Activated T-cell treated with anti-CD3 and anti-CD28 coated beads, Interleukin-2, amount 50 U/mL, for 72 hours (primary cell): ENCODE results near the gene LRP1B. TPM values are rescaled to one million over a fixed set of nuclear protein-coding genes. Genes with fewer than 3 reads are reported as not detected.

ENCODE experiments used
- ATAC-seq, 2 donors: fragments of 150-1000 bp; cut with Tn5 transposase; replicated peaks in 1 of 2; 2 replicates each; pipeline ENCODE4 v1.10.0; 2021; ENCODE audit warnings: moderate library complexity in 2 of 2, mild to moderate bottlenecking in 1 of 2
- DNase-seq, 2 donors: peaks; one replicate each; pipeline ENCODE4 v3.0.0; 2021 to 2022; ENCODE audit warnings: mixed read lengths in 1 of 2
- H3K27ac Mint-ChIP-seq: one replicate; pipeline ENCODE4 v1.8.0; 2022; ENCODE audit warnings: mild to moderate bottlenecking, moderate library complexity, mixed read lengths
- H3K27me3 Mint-ChIP-seq: one replicate; pipeline ENCODE4 v1.8.0; 2022; ENCODE audit warnings: low read depth, mixed read lengths
- H3K36me3 Mint-ChIP-seq, 2 donors: one replicate each; pipeline ENCODE4 v1.8.0; 2022; ENCODE audit warnings: mixed read lengths in 2 of 2, mild to moderate bottlenecking in 1 of 2; ENCODE audit not compliant: insufficient read depth in 2 of 2
- H3K4me1 Mint-ChIP-seq: one replicate; pipeline ENCODE4 v1.8.0; 2022; ENCODE audit warnings: low read depth, mixed read lengths
- H3K4me3 Mint-ChIP-seq, 2 donors: one replicate each; pipeline ENCODE4 v1.8.0; 2022; ENCODE audit warnings: mild to moderate bottlenecking in 2 of 2, mixed read lengths in 2 of 2, moderate library complexity in 2 of 2
- H3K9me3 Mint-ChIP-seq, 2 donors: one replicate each; pipeline ENCODE4 v1.8.0; 2022; ENCODE audit warnings: mixed read lengths in 2 of 2
- total RNA-seq, 2 donors: library from RNA; stranded (reverse); gene quantifications; one replicate each; pipeline ENCODE4 v1.2.3, GENCODE V29; 2022

The LRP1B gene
- total RNA-seq, 2 donors from 2014 or later: not detected

- Mint-ChIP-seq H3K9me3 (peaks cover 1 to 3% of the 10 kb centered on the region in 2 donors), H3K27me3 (no peaks in the 10 kb centered on the region), H3K27ac (no peak overlapping the region), H3K4me1 (no peaks in the 10 kb centered on the region), H3K4me3 (no peak overlapping the region), H3K36me3 (no peaks in the 10 kb centered on the region)
- ATAC-seq (no peak), DNase-seq (no peak)
These were observed 1873.0 kb downstream of the LRP1B start for GRCh38 chr2:140257692-140258300.

- ATAC-seq (no peak), DNase-seq (no peak)
- Mint-ChIP-seq H3K4me3 (no peak overlapping the region), H3K27me3 (no peaks in the 10 kb centered on the region), H3K9me3 (peaks cover 1 to 3% of the 10 kb centered on the region in 2 donors), H3K4me1 (no peaks in the 10 kb centered on the region), H3K36me3 (no peaks in the 10 kb centered on the region), H3K27ac (no peak overlapping the region)
These were observed 1874.7 kb downstream of the LRP1B start for GRCh38 chr2:140256080-140256479.

- DNase-seq (no peak), ATAC-seq (no peak)
- Mint-ChIP-seq H3K36me3 (no peaks in the 10 kb centered on the region), H3K27me3 (no peaks in the 10 kb centered on the region), H3K27ac (no peak overlapping the region), H3K9me3 (peaks cover 0 to 4% of the 10 kb centered on the region in 2 donors), H3K4me1 (no peaks in the 10 kb centered on the region), H3K4me3 (no peak overlapping the region)
These were observed 1881.0 kb downstream of the LRP1B start for GRCh38 chr2:140249821-140250220.

GRCh38 chr2:140248623-140249022 is 1882.2 kb downstream of the LRP1B start:
- H3K36me3 Mint-ChIP-seq: no peaks in the 10 kb centered on the region
- H3K27ac Mint-ChIP-seq: no peak overlapping the region
- peaks cover 0 to 6% of the 10 kb centered on the region in 2 donors for H3K9me3 Mint-ChIP-seq
- no peak overlapping the region for H3K4me3 Mint-ChIP-seq
- no peak for ATAC-seq
- no peaks in the 10 kb centered on the region for H3K4me1 Mint-ChIP-seq
- no peaks in the 10 kb centered on the region for H3K27me3 Mint-ChIP-seq
- no peak for DNase-seq

GRCh38 chr2:140247451-140248195 is 1883.2 kb downstream of the LRP1B start:
- no peak overlapping the region for H3K4me3 Mint-ChIP-seq
- H3K9me3 Mint-ChIP-seq: peaks cover 4 to 7% of the 10 kb centered on the region in 2 donors
- no peaks in the 10 kb centered on the region for H3K4me1 Mint-ChIP-seq
- no peaks in the 10 kb centered on the region for H3K36me3 Mint-ChIP-seq
- no peak overlapping the region for H3K27ac Mint-ChIP-seq
- no peaks in the 10 kb centered on the region for H3K27me3 Mint-ChIP-seq
- ATAC-seq: no peak
- no peak for DNase-seq

GRCh38 chr2:140246957-140247356 is 1883.9 kb downstream of the LRP1B start:
- Mint-ChIP-seq H3K9me3 (peaks cover 7% of the 10 kb centered on the region in 2 donors), H3K27ac (no peak overlapping the region), H3K4me1 (no peaks in the 10 kb centered on the region), H3K27me3 (no peaks in the 10 kb centered on the region), H3K36me3 (peaks cover 0 to 2% of the 10 kb centered on the region in 2 donors), H3K4me3 (no peak overlapping the region)
- DNase-seq (no peak), ATAC-seq (no peak)

GRCh38 chr2:140246058-140246457 is 1884.8 kb downstream of the LRP1B start:
- Mint-ChIP-seq H3K4me1 (no peaks in the 10 kb centered on the region), H3K27me3 (no peaks in the 10 kb centered on the region), H3K9me3 (peaks cover 7% of the 10 kb centered on the region in 2 donors), H3K4me3 (no peak overlapping the region), H3K36me3 (peaks cover 0 to 2% of the 10 kb centered on the region in 2 donors), H3K27ac (no peak overlapping the region)
- no peak for DNase-seq
- ATAC-seq: no peak

GRCh38 chr2:140242889-140243288 is 1887.9 kb downstream of the LRP1B start:
- Mint-ChIP-seq H3K27me3 (no peaks in the 10 kb centered on the region), H3K27ac (no peak overlapping the region), H3K4me3 (no peak overlapping the region), H3K4me1 (no peaks in the 10 kb centered on the region), H3K36me3 (peaks cover 0 to 2% of the 10 kb centered on the region in 2 donors), H3K9me3 (peaks cover 8 to 9% of the 10 kb centered on the region in 2 donors)
- ATAC-seq (no peak), DNase-seq (no peak)

GRCh38 chr2:140234116-140234515 is 1896.7 kb downstream of the LRP1B start:
- DNase-seq: no peak
- ATAC-seq: no peak
- no peak overlapping the region for H3K4me3 Mint-ChIP-seq
- no peaks in the 10 kb centered on the region for H3K9me3 Mint-ChIP-seq
- no peak overlapping the region for H3K27ac Mint-ChIP-seq
- no peaks in the 10 kb centered on the region for H3K4me1 Mint-ChIP-seq
- H3K36me3 Mint-ChIP-seq: no peaks in the 10 kb centered on the region
- H3K27me3 Mint-ChIP-seq: no peaks in the 10 kb centered on the region

- DNase-seq: no peak
- Mint-ChIP-seq H3K9me3 (peaks cover 5 to 12% of the 10 kb centered on the region in 2 donors), H3K4me1 (no peaks in the 10 kb centered on the region), H3K27ac (no peak overlapping the region), H3K4me3 (no peak overlapping the region), H3K36me3 (no peaks in the 10 kb centered on the region), H3K27me3 (no peaks in the 10 kb centered on the region)
- no peak for ATAC-seq
These were observed 1919.9 kb downstream of the LRP1B start for GRCh38 chr2:140210963-140211362.

- DNase-seq (no peak), ATAC-seq (no peak)
- Mint-ChIP-seq H3K4me3 (no peak overlapping the region), H3K4me1 (no peaks in the 10 kb centered on the region), H3K27me3 (no peaks in the 10 kb centered on the region), H3K27ac (no peak overlapping the region), H3K9me3 (peaks cover 1 to 11% of the 10 kb centered on the region in 2 donors), H3K36me3 (no peaks in the 10 kb centered on the region)
These were observed 1925.7 kb downstream of the LRP1B start for GRCh38 chr2:140205093-140205492.

GRCh38 chr2:140203347-140203746 is 1927.5 kb downstream of the LRP1B start:
- no peaks in the 10 kb centered on the region for H3K4me1 Mint-ChIP-seq
- no peaks in the 10 kb centered on the region for H3K27me3 Mint-ChIP-seq
- H3K27ac Mint-ChIP-seq: no peak overlapping the region
- DNase-seq (no peak), ATAC-seq (no peak)
- peaks cover 3 to 11% of the 10 kb centered on the region in 2 donors for H3K9me3 Mint-ChIP-seq
- no peak overlapping the region for H3K4me3 Mint-ChIP-seq
- no peaks in the 10 kb centered on the region for H3K36me3 Mint-ChIP-seq

- H3K36me3 Mint-ChIP-seq: no peaks in the 10 kb centered on the region
- H3K4me3 Mint-ChIP-seq: no peak overlapping the region
- ATAC-seq (no peak), DNase-seq (no peak)
- no peaks in the 10 kb centered on the region for H3K27me3 Mint-ChIP-seq
- H3K4me1 Mint-ChIP-seq: no peaks in the 10 kb centered on the region
- H3K27ac Mint-ChIP-seq: no peak overlapping the region
- H3K9me3 Mint-ChIP-seq: peaks cover 3 to 15% of the 10 kb centered on the region in 2 donors
These were observed 1929.2 kb downstream of the LRP1B start for GRCh38 chr2:140201572-140201971.
